DND-41 (cell line): Measurements from ENCODE around the gene SENP3.

Source experiments
- EZH2 ChIP-seq: IDR thresholded peaks from 3 replicates; pipeline ENCODE4 v1.6.1; 2012; ENCODE audit warnings: borderline replicate concordance, low read depth, mild to moderate bottlenecking, moderate library complexity, low read length, inconsistent platforms; ENCODE audit not compliant: severe bottlenecking
- TF ChIP-seq, protein P1 (sequence below): IDR thresholded peaks from 2 replicates; pipeline ENCODE4 v1.5.1; 2012; ENCODE audit warnings: borderline replicate concordance, low read length, moderate library complexity, mild to moderate bottlenecking; ENCODE audit not compliant: poor library complexity, severe bottlenecking; ENCODE audit errors: extremely low read depth

DNA sequence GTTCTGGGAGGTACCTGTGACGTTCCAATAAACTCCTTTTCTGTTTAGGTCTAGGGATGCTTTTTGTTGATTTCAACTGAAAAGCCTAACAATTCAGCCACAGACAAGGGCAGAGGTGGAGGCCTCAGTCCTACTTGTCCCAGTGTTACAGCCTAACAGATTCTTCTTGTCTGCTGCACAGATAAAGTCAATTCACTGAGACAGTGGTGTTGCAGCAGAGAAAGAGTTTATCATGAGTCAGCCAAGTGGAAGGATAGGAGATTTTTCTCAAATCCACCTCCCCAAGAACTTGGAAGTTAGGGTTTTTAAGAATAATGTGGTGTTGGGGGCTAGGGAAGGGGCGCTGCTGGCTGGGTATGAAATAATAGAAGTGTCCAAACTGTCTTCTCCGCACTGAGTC, 23.7 kb upstream of the SENP3 start:
- TF ChIP-seq, protein P1, sequence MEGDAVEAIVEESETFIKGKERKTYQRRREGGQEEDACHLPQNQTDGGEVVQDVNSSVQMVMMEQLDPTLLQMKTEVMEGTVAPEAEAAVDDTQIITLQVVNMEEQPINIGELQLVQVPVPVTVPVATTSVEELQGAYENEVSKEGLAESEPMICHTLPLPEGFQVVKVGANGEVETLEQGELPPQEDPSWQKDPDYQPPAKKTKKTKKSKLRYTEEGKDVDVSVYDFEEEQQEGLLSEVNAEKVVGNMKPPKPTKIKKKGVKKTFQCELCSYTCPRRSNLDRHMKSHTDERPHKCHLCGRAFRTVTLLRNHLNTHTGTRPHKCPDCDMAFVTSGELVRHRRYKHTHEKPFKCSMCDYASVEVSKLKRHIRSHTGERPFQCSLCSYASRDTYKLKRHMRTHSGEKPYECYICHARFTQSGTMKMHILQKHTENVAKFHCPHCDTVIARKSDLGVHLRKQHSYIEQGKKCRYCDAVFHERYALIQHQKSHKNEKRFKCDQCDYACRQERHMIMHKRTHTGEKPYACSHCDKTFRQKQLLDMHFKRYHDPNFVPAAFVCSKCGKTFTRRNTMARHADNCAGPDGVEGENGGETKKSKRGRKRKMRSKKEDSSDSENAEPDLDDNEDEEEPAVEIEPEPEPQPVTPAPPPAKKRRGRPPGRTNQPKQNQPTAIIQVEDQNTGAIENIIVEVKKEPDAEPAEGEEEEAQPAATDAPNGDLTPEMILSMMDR: no peak
- no peak for TF ChIP-seq EZH2
